Renal pelvis (tissue), 12 donors: ENCODE data around the gene ZNF768. TPM values are rescaled to one million over a fixed set of nuclear protein-coding genes. Genes with fewer than 3 reads are reported as not detected.

ENCODE experiments used
- DNase-seq: peaks from one replicate; pipeline ENCODE4 v3.0.0-alpha.2; 2013
- long read RNA-seq, 16 experiments: transcript quantifications; one replicate each; lab custom pipeline, GENCODE V29; 2026
- polyA plus RNA-seq, 3 donors: library from polyadenylated mRNA; unstranded; fragments of 120-200 nt; gene quantifications; one replicate each; pipeline ENCODE4 v1.2.1, GENCODE V29; 2013; ENCODE audit not compliant: insufficient read length in 3 of 3

ZNF768 gene
- 10 to 100 TPM; 58.5 to 70.4 (median 68.1) TPM for polyA plus RNA-seq
- long read RNA-seq, donor 1, transcript ZNF768-201 (2 exons, 2,315 nt), result major isoform, 22 of 24 reads
- long read RNA-seq, donor 1, partial matches to known transcripts, result 0 of 24 reads
- long read RNA-seq, donor 1, other reads (novel, unspliced or antisense), result 0 of 24 reads
- long read RNA-seq, donor 2, transcript ZNF768-201 (2 exons, 2,315 nt), result major isoform, 40 of 40 reads
- long read RNA-seq, donor 2, partial matches to known transcripts, result 0 of 40 reads
- long read RNA-seq, donor 2, other reads (novel, unspliced or antisense), result 0 of 40 reads
- long read RNA-seq, donor 3, transcript ZNF768-201 (2 exons, 2,315 nt), result major isoform, 21 of 21 reads
- long read RNA-seq, donor 3, partial matches to known transcripts, result 0 of 21 reads
- long read RNA-seq, donor 3, other reads (novel, unspliced or antisense), result 0 of 21 reads
- long read RNA-seq, donor 4, transcript ZNF768-201 (2 exons, 2,315 nt), result major isoform, 24 of 25 reads
- long read RNA-seq, donor 4, partial matches to known transcripts, result 0 of 25 reads
- long read RNA-seq, donor 4, other reads (novel, unspliced or antisense), result 0 of 25 reads
- long read RNA-seq, donor 5, transcript ZNF768-201 (2 exons, 2,315 nt), result major isoform, 22 of 22 reads
- long read RNA-seq, donor 5, partial matches to known transcripts, result 0 of 22 reads
- long read RNA-seq, donor 5, other reads (novel, unspliced or antisense), result 0 of 22 reads
- long read RNA-seq, donor 6, transcript ZNF768-201 (2 exons, 2,315 nt), result major isoform, 24 of 24 reads
- long read RNA-seq, donor 6, partial matches to known transcripts, result 0 of 24 reads
- long read RNA-seq, donor 6, other reads (novel, unspliced or antisense), result 0 of 24 reads
- long read RNA-seq, donor 7, transcript ZNF768-201 (2 exons, 2,315 nt), result major isoform, 42 of 43 reads
- long read RNA-seq, donor 7, partial matches to known transcripts, result 0 of 43 reads
- long read RNA-seq, donor 7, other reads (novel, unspliced or antisense), result 0 of 43 reads
- long read RNA-seq, donor 8, transcript ZNF768-201 (2 exons, 2,315 nt), result major isoform, 11 of 11 reads
- long read RNA-seq, donor 8, partial matches to known transcripts, result 0 of 11 reads
- long read RNA-seq, donor 8, other reads (novel, unspliced or antisense), result 0 of 11 reads
- long read RNA-seq, donor 9, transcript ZNF768-201 (2 exons, 2,315 nt), result major isoform, 33 of 35 reads
- long read RNA-seq, donor 9, partial matches to known transcripts, result 0 of 35 reads
- long read RNA-seq, donor 9, other reads (novel, unspliced or antisense), result 0 of 35 reads
- long read RNA-seq, donor 10, transcript ZNF768-201 (2 exons, 2,315 nt), result major isoform, 23 of 24 reads
- long read RNA-seq, donor 10, partial matches to known transcripts, result 0 of 24 reads
- long read RNA-seq, donor 10, other reads (novel, unspliced or antisense), result 0 of 24 reads
- long read RNA-seq, donor 11, transcript ZNF768-201 (2 exons, 2,315 nt), result major isoform, 27 of 27 reads
- long read RNA-seq, donor 11, partial matches to known transcripts, result 0 of 27 reads
- long read RNA-seq, donor 11, other reads (novel, unspliced or antisense), result 0 of 27 reads
- long read RNA-seq, donor 12, transcript ZNF768-201 (2 exons, 2,315 nt), result major isoform, 33 of 34 reads
- long read RNA-seq, donor 12, partial matches to known transcripts, result 0 of 34 reads
- long read RNA-seq, donor 12, other reads (novel, unspliced or antisense), result 0 of 34 reads
- long read RNA-seq, donor 13, transcript ZNF768-201 (2 exons, 2,315 nt), result major isoform, 17 of 20 reads
- long read RNA-seq, donor 13, partial matches to known transcripts, result 0 of 20 reads
- long read RNA-seq, donor 13, other reads (novel, unspliced or antisense), result 0 of 20 reads
- long read RNA-seq, donor 14, result 0 reads
- long read RNA-seq, donor 15, result 0 reads
- long read RNA-seq, donor 16, transcript ZNF768-201 (2 exons, 2,315 nt), result major isoform, 22 of 25 reads
- long read RNA-seq, donor 16, partial matches to known transcripts, result 0 of 25 reads
- long read RNA-seq, donor 16, other reads (novel, unspliced or antisense), result 0 of 25 reads

- DNase-seq, result peak; percentile 45
Measured at GRCh38 chr16:30526137-30526822, at the start of gene ZNF768. Gene ZNF768, minus strand, starts transcription at chr16:30526566. Its CDS starts 153 bp downstream, at chr16:30526413.

DNA sequence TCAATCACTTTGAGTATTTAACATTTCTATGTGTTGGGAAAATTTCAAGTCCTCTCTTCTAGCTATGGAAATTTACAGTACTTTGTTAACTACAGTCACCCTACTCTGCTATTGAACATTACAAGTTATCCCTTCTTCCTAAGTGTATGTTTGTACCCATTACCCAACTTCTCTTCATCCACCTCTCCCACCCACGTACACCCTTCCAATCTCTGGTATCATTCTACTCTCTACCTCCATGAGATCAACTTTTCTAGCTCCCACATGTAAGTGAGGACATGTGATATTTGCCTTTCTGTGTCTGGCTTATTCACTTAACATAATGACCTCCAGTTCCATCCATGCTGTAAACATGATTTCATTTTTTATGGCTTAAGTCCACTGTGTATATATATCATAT is 48.3 kb upstream of the ZNF768 start:
- DNase-seq, result no peak

GRCh38 chr16:30571445-30572322 is 45.3 kb upstream of the ZNF768 start, which contains the start of gene ZNF688:
Gene ZNF688, minus strand, starts transcription at chr16:30571714. Its CDS starts 85 bp downstream, at chr16:30571629.
- peak; percentile 99 for DNase-seq

DNA sequence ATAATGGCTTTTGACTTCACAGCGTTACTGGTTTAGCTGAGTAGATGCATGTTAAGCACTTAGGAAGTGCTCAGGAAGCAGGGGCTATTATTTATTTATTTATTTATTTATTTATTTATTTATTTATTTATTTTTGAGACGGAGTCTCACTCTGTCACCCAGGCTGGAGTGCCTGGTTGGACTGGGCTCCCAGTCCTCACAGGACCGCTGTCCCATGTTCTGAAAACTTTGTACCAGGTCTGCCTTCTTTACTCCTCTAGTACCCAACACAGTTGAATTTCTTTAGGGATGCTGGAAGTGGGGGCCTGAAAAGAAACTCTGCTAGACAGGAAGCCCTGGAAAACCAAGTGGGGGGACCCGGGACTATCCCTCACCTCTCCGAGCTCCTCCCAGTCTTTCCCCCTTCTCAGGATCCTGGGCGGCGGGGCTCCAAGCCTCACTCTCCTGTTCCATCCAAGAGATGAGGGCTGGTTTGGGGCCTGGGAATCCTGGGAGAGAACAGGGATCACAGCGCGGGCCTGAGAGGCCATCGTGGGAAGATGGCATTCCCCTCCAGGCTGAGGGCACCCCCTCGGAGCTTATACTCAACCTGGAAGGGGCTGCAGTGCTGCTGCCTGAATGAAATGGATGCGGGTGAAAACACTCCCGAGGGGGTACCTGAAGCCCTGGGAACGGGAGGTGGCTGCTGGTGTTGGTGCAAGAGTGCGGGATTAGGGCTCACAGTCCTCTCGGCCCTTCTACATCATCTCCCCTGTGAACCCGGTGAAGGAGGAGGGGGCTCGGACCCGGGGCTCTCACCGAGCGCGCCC is 44.5 kb upstream of the ZNF768 start:
- DNase-seq, result no peak

GRCh38 chr16:30569746-30570635 is 43.6 kb upstream of the ZNF768 start:
- DNase-seq, result no peak

GRCh38 chr16:30569281-30569680 is 42.9 kb upstream of the ZNF768 start:
- no peak for DNase-seq

DNA sequence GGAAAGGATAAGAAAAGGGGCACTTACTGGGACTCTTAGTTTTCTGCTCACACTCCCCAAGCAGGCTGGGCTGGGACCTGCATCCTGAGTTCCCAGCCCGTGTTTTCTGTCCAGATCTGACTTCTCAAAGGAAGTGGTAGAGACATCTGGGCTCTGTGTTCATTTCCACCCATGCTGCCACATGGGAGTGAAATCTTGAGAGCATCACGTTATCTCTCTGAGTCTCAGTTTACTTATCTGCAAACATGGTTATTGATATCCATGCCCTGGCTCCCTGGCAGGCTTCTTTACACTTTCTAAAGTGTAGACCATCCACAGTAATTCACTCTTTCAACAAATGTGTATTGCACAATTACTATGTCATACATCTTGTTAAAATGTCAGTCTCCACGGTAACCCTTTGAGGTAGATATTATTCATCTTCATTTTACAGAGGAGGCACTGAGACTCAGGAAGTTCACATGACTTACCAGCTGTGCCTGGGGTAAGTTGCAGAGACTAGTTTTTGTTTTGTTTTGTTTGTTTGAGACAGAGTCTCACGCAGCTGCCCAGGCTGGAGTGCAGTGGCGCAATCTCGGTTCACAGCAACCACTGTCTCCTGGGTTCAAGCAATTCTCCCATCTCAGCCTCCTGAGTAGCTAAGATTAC is 41.7 kb upstream of the ZNF768 start:
- DNase-seq, result no peak

DNA sequence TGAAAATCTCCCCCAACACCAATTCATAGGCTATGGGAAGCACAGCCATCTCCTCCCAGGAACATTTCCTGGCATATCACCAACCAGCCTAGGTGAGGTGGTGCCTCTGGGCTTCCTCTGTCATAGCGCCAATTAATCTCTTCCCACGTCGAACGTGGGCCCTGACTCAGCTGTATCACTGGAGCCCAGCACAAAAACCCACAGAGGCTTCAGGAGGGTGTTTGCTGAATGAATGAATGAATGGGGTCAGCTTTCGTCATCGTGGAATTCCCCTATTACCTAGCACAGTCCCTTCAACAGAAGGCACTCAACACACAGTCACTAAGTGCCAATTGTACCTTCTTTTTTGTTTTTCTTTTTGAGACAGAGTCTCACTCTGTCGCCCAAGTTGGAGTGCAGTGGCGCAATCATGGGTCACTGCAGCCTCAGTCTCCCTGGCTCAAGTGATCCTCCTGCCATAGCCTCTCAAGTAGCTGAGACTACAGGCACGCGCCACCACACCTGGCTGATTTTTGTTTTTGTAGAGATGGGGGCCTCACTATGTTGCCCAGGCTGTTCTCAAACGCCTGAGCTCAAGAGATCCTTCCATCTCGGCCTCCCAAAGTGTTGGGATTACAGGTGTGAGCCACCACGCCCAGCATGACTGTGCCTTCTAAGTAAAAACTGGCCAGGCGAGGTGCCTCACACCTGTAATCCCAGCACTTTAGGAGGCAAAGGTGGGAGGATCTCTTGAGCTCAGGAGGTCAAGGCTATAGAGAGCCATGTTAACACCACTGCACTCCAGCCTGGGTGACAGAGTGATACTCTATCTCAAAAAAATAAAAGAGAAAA is 41.0 kb upstream of the ZNF768 start:
- DNase-seq, result no peak

- no peak for DNase-seq
Measured at GRCh38 chr16:30566531-30566930, 40.2 kb upstream of the ZNF768 start.

GRCh38 chr16:30565984-30566383 is 39.6 kb upstream of the ZNF768 start:
- no peak for DNase-seq

- no peak for DNase-seq
Measured at GRCh38 chr16:30565526-30565925, 39.2 kb upstream of the ZNF768 start.

- no peak for DNase-seq
Measured at GRCh38 chr16:30562021-30562420, 35.7 kb upstream of the ZNF768 start.

DNA sequence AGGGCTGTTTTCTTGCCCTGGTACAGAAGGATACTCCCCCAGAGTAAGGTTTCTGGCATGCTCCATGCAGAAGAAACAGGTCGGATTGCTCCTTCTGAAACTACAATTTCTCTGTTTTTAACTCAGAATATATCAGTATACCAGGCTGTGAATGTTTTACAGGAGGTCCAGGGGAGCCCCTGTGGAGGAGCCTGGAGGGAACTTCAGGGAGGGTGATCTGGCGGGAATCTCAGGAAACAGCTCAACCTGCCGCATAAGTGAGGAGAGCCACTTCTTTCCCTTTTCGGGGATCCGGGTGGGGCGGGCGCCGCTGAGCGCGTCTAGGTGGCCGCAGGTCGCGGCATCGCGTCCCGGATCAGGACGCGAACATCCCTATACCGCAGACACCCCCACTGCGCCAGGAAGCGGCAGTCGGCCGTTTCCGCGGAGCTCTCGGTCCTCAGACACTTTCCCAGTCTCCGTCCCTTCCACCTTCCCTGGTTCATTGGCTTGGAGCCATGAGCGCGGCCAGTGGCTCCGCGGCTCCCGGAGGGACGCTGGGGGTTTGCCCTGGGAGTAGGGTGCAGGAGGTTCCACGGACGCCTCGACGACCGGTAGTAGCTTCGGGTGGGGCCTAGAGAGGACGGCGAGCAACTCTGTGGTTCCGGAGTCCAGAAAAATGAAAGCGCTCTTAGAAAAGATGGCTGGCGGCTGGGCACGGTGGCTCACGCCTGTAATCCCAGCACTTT is 34.9 kb upstream of the ZNF768 start:
- DNase-seq, result no peak

DNA sequence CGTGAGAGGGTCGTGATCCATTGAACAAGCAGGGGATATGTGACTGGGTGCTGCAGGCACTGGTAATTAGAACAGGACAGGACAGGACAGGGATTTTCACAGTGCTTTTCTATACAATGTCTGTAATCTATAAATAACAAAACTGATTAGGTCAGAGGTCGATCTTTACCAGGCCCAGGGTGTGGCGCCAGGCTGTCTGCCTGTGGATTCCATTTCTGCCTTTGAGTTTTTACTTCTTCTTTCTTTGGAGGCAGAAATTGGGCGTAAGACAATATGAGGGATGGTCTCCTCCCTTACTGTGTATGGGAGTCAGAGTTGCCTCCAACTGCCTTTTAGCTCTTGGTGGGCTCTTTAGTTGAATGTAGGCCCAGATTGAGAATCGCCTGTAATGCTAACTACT is 33.3 kb upstream of the ZNF768 start:
- DNase-seq, result no peak
